Measurements from ENCODE around the gene PCMT1. TPM values are rescaled to one million over a fixed set of nuclear protein-coding genes. Genes with fewer than 3 reads are reported as not detected.
A peak's percentile ranks its signal among the peaks of the same experiment; 100 is the strongest.
"Not testable (repeated sequence)": the region's sequence is repeated elsewhere in the genome, so short reads cannot be mapped to it uniquely, and the experiment has no call there.

The PCMT1 gene
- total RNA-seq, 1 donor from 2014 or later, result 112 TPM

- H3K36me3 Mint-ChIP-seq (ENCODE audit: low read depth), result peaks cover 15% of the 10 kb centered on the region
- intact Hi-C loops (cut with micrococcal nuclease), result no loop called here
- no peak for DNase-seq (ENCODE audit: low spot score)
- H3K9me3 Mint-ChIP-seq, result no peaks in the 10 kb centered on the region
- H3K4me3 Mint-ChIP-seq (ENCODE audit: low read depth), result peak overlapping the region; percentile 17
- peaks cover 23% of the 10 kb centered on the region for H3K4me1 Mint-ChIP-seq (ENCODE audit: low read depth)
- no peak overlapping the region for H3K27ac Mint-ChIP-seq
- no peaks in the 10 kb centered on the region for H3K27me3 Mint-ChIP-seq (ENCODE audit: low read depth)
Measured at GRCh38 chr6:149752600-149753373, 3.2 kb downstream of the PCMT1 start.

DNA sequence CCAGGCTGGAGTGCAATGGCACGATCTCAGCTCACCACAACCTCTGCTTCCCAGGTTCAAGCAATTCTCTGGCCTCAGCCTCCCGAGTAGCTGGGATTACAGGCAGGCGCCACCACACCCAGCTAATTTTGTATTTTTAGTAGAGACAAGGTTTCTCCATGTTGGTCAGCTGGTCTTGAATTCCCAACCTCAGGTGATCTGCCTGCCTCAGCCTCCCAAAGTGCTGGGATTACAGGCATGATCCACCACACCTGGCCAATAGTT lies 3.8 kb downstream of the PCMT1 start:
- H3K27me3 Mint-ChIP-seq (ENCODE audit: low read depth); DNase-seq (ENCODE audit: low spot score); H3K27ac Mint-ChIP-seq; intact Hi-C loops (cut with micrococcal nuclease); H3K9me3 Mint-ChIP-seq; H3K4me3 Mint-ChIP-seq (ENCODE audit: low read depth): not testable (repeated sequence)
- Mint-ChIP-seq H3K36me3 (ENCODE audit: low read depth) (peaks cover 15% of the 10 kb centered on the region), H3K4me1 (ENCODE audit: low read depth) (peaks cover 23% of the 10 kb centered on the region)

DNA sequence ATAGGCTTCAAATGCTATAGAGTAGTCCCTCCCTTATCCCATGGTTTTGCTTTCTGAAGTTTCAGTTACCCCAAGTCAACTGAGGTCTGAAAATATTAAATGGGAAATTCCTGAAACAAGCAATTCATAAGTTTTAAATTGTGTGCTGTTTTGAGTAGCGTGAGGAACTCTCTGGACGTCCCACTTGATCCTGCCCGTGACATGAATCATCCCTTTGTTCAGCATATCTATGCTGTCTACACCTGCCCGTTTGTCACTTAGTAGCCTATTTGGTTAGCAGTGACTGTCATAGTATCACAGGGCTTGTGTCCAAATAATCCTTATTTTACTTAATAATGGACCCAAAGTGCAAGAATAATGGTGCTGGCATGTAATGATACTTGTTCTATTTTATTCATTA lies 5.0 kb downstream of the PCMT1 start:
- Mint-ChIP-seq H3K27me3 (ENCODE audit: low read depth) (no peaks in the 10 kb centered on the region), H3K4me3 (ENCODE audit: low read depth) (no peak overlapping the region), H3K36me3 (ENCODE audit: low read depth) (peaks cover 22% of the 10 kb centered on the region), H3K9me3 (no peaks in the 10 kb centered on the region), H3K4me1 (ENCODE audit: low read depth) (peaks cover 20% of the 10 kb centered on the region), H3K27ac (no peak overlapping the region)
- no peak for DNase-seq (ENCODE audit: low spot score)
- intact Hi-C loops (cut with micrococcal nuclease), result no loop called here

DNA sequence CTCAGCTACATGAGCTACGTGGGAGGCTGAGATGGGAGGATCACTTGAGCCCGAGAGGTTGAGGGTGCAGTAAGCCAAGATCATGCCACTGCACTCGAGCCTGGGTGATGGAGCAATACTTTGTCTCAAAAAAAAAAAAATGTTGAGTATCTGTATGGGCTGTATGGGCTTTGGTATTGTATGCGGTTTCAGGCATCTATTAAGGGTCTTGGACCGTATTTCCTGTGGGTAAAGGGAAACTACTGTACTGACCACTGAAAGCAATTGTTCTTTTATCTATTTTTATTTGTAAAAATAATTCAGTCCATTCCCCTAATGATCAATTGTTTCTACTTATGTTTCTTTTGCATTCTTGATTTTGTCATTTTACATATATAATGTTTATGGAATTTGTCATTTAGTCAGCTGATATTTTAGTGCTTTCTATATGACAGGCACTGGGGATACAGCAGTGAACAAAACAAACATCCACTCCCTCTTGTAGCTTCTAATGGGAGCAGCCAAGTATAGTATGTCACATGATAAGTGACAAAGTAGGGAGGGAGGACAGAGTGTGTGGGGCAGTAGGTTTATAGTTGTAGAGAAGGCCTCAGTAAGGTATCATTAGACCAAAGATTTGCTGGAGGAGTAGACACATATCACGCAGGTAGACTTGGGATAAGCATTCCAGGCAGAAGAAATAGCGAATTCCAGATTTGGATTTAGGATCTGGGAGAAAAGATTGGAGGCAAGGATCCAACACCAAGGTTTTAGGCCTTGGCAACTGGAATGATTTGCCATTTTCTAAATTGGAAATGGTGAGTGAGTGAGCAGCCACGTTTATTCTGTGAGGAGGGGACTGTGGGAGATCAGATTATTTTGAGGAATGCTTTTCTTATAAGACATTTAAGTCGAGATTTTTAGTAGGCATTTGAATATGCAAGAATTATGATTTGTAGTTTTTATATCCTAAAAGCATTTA lies 6.0 kb downstream of the PCMT1 start:
- no peaks in the 10 kb centered on the region for H3K9me3 Mint-ChIP-seq
- peaks cover 27% of the 10 kb centered on the region for H3K36me3 Mint-ChIP-seq (ENCODE audit: low read depth)
- intact Hi-C loops (cut with micrococcal nuclease), result no loop called here
- H3K27ac Mint-ChIP-seq, result peak overlapping the region; percentile 1
- no peak overlapping the region for H3K4me3 Mint-ChIP-seq (ENCODE audit: low read depth)
- H3K4me1 Mint-ChIP-seq (ENCODE audit: low read depth), result peaks cover 17% of the 10 kb centered on the region
- H3K27me3 Mint-ChIP-seq (ENCODE audit: low read depth), result no peaks in the 10 kb centered on the region
- DNase-seq (ENCODE audit: low spot score), result no peak

- Mint-ChIP-seq H3K27ac (no peak overlapping the region), H3K4me1 (ENCODE audit: low read depth) (peaks cover 18% of the 10 kb centered on the region), H3K36me3 (ENCODE audit: low read depth) (peaks cover 29% of the 10 kb centered on the region), H3K9me3 (no peaks in the 10 kb centered on the region), H3K27me3 (ENCODE audit: low read depth) (no peaks in the 10 kb centered on the region), H3K4me3 (ENCODE audit: low read depth) (no peak overlapping the region)
- intact Hi-C loops (cut with micrococcal nuclease), result no loop called here
- no peak for DNase-seq (ENCODE audit: low spot score)
Measured at GRCh38 chr6:149756261-149756636, 6.7 kb downstream of the PCMT1 start.

DNA sequence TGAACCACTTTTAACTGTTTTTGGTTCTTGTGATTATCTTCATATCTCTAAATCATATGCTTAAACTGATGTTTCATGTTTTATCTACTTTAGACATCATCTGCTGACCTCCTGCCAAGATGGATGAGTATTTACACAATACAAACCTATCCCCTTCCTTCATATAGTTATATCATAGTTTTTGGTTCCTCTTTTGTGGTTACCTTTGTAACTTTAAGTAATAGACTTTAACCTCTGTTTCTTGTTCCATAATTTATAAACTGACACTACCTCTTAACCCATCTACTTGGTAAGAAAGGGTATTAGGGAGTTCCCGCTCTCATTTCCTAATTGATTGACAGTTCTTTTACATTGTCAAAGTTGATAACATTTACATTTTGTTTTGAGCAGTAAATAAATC lies 11.9 kb downstream of the PCMT1 start:
- Mint-ChIP-seq H3K27me3 (ENCODE audit: low read depth) (no peaks in the 10 kb centered on the region), H3K4me1 (ENCODE audit: low read depth) (peaks cover 12% of the 10 kb centered on the region), H3K27ac (no peak overlapping the region), H3K4me3 (ENCODE audit: low read depth) (no peak overlapping the region), H3K36me3 (ENCODE audit: low read depth) (peaks cover 53% of the 10 kb centered on the region), H3K9me3 (peaks cover 7% of the 10 kb centered on the region)
- no peak for DNase-seq (ENCODE audit: low spot score)
- intact Hi-C loops (cut with micrococcal nuclease), result no loop called here

DNA sequence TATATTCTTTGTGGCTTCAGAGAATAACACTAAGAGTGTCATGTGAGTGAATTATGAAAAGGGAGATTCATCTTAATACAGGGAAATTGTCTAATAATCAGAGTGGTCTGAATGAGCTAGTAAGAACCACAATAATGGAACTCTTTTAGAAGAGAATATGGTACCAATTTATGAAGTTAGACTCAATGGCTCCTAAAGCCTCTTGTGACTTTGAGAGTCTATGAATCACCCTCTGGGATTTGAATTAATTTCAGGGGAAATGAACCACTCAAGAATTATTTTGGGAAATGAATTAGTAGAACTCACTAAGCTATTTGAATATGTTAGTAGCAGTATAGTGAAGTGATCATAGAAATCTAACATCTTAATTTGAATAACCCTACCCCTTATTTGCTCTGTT lies 14.3 kb downstream of the PCMT1 start:
- no peak overlapping the region for H3K27ac Mint-ChIP-seq
- no peak for DNase-seq (ENCODE audit: low spot score)
- H3K27me3 Mint-ChIP-seq (ENCODE audit: low read depth), result no peaks in the 10 kb centered on the region
- peaks cover 12% of the 10 kb centered on the region for H3K9me3 Mint-ChIP-seq
- peaks cover 70% of the 10 kb centered on the region for H3K36me3 Mint-ChIP-seq (ENCODE audit: low read depth)
- H3K4me3 Mint-ChIP-seq (ENCODE audit: low read depth), result no peak overlapping the region
- intact Hi-C loops (cut with micrococcal nuclease), result no loop called here
- peaks cover 12% of the 10 kb centered on the region for H3K4me1 Mint-ChIP-seq (ENCODE audit: low read depth)

GRCh38 chr6:149766156-149766769 lies 16.7 kb downstream of the PCMT1 start:
- Mint-ChIP-seq H3K4me1 (ENCODE audit: low read depth) (peaks cover 11% of the 10 kb centered on the region), H3K9me3 (peaks cover 12% of the 10 kb centered on the region), H3K27me3 (ENCODE audit: low read depth) (no peaks in the 10 kb centered on the region), H3K36me3 (ENCODE audit: low read depth) (peaks cover 63% of the 10 kb centered on the region), H3K27ac (no peak overlapping the region), H3K4me3 (ENCODE audit: low read depth) (no peak overlapping the region)
- DNase-seq (ENCODE audit: low spot score), result no peak
- intact Hi-C loops (cut with micrococcal nuclease), result no loop called here

DNA sequence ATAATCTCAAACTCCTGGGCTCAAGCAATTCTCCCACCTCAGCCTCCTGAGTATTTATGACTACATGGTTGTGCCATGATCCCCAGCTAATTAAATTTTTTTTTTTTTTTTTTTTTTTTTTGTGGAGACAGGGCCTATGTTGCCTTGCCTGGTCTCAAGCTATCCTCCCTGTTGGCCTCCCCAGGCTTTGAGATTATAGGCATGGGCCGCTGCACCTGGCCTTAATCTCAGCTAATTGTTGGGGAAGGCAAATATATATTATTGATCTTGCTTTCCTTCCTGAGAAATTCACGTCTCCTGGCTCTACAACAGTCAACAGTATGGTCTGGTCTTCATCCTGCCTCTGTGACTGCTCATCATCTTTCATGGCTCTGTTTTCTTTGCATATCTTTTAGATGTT lies 20.1 kb downstream of the PCMT1 start:
- Mint-ChIP-seq H3K27me3 (ENCODE audit: low read depth) (no peaks in the 10 kb centered on the region), H3K36me3 (ENCODE audit: low read depth) (peaks cover 54% of the 10 kb centered on the region), H3K9me3 (peaks cover 12% of the 10 kb centered on the region), H3K4me3 (ENCODE audit: low read depth) (no peak overlapping the region), H3K27ac (no peak overlapping the region), H3K4me1 (ENCODE audit: low read depth) (peaks cover 3% of the 10 kb centered on the region)
- intact Hi-C loops (cut with micrococcal nuclease), result no loop called here
- no peak for DNase-seq (ENCODE audit: low spot score)

GRCh38 chr6:149771185-149771584 lies 21.6 kb downstream of the PCMT1 start:
- Mint-ChIP-seq H3K27ac (no peak overlapping the region), H3K9me3 (peaks cover 7% of the 10 kb centered on the region), H3K4me3 (ENCODE audit: low read depth) (no peak overlapping the region), H3K27me3 (ENCODE audit: low read depth) (no peaks in the 10 kb centered on the region), H3K4me1 (ENCODE audit: low read depth) (peaks cover 3% of the 10 kb centered on the region), H3K36me3 (ENCODE audit: low read depth) (peaks cover 56% of the 10 kb centered on the region)
- intact Hi-C loops (cut with micrococcal nuclease), result no loop called here
- no peak for DNase-seq (ENCODE audit: low spot score)

DNA sequence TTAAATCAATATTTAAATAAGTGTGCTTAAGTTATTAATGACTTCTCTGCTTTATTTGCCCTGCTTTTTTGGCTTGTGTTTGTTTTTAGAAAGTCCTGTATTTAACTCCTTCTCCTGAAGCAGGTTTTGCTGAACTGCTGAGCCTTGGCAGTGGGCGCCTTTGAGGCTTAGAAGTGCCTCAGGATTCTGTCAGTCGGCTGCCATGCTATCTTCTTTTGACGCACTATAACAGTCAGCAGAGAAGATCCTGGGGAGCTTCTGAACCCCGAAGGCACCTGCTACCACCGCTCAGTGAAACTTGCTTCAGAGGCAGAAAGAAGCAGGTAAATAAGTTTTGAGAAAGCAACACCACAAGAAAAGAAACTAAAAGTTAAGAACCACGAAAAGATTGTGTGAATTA lies 22.4 kb downstream of the PCMT1 start:
- Mint-ChIP-seq H3K9me3 (no peaks in the 10 kb centered on the region), H3K27me3 (ENCODE audit: low read depth) (no peaks in the 10 kb centered on the region), H3K4me3 (ENCODE audit: low read depth) (no peak overlapping the region), H3K36me3 (ENCODE audit: low read depth) (peaks cover 54% of the 10 kb centered on the region), H3K4me1 (ENCODE audit: low read depth) (peaks cover 3% of the 10 kb centered on the region), H3K27ac (no peak overlapping the region)
- intact Hi-C loops (cut with micrococcal nuclease), result no loop called here
- no peak for DNase-seq (ENCODE audit: low spot score)

GRCh38 chr6:149777624-149778023 lies 28.1 kb downstream of the PCMT1 start:
- no peak for DNase-seq (ENCODE audit: low spot score)
- H3K27ac Mint-ChIP-seq, result no peak overlapping the region

GRCh38 chr6:149779644-149779963 lies 30.1 kb downstream of the PCMT1 start:
- Mint-ChIP-seq H3K4me1 (ENCODE audit: low read depth) (no peaks in the 10 kb centered on the region), H3K27ac (no peak overlapping the region), H3K27me3 (ENCODE audit: low read depth) (no peaks in the 10 kb centered on the region), H3K9me3 (no peaks in the 10 kb centered on the region), H3K4me3 (ENCODE audit: low read depth) (no peak overlapping the region), H3K36me3 (ENCODE audit: low read depth) (peaks cover 43% of the 10 kb centered on the region)
- intact Hi-C loops (cut with micrococcal nuclease), result no loop called here
- no peak for DNase-seq (ENCODE audit: low spot score)

More at GRCh38 chr6:149777624-149778023, 28.1 kb downstream of the PCMT1 start:
- Mint-ChIP-seq H3K4me3 (ENCODE audit: low read depth) (no peak overlapping the region), H3K9me3 (no peaks in the 10 kb centered on the region), H3K4me1 (ENCODE audit: low read depth) (no peaks in the 10 kb centered on the region), H3K27me3 (ENCODE audit: low read depth) (no peaks in the 10 kb centered on the region), H3K36me3 (ENCODE audit: low read depth) (peaks cover 42% of the 10 kb centered on the region)
- intact Hi-C loops (cut with micrococcal nuclease), result no loop called here

All from activated T-helper 2 cell treated with anti-CD3 and anti-CD28 coated beads, Interferon-gamma antibody, Interleukin-2, Interleukin-4, amounts not matched to agents 10 μg/mL and 5 μg/mL and 100 μg/mL, durations not matched to agents 14 hours and 24 hours and 36 hours (primary cell).